Rectal smooth muscle tissue (tissue), 1 donor: ENCODE measurements around the gene THBS1.

Source experiments
- H3K27ac ChIP-seq: one replicate; pipeline ENCODE4 v1.7.0; 2013; ENCODE audit warnings: low read depth, low read length, inconsistent platforms
- H3K27me3 ChIP-seq: one replicate; pipeline ENCODE4 v1.7.0; 2013; ENCODE audit warnings: low read length; ENCODE audit not compliant: control insufficient read depth, insufficient read depth
- H3K36me3 ChIP-seq: one replicate; pipeline ENCODE4 v1.7.0; 2013; ENCODE audit warnings: low read length; ENCODE audit not compliant: control insufficient read depth, insufficient read depth
- H3K4me1 ChIP-seq: one replicate; pipeline ENCODE4 v1.7.0; 2013; ENCODE audit warnings: low read length; ENCODE audit not compliant: control insufficient read depth, insufficient read depth
- H3K4me3 ChIP-seq: one replicate; pipeline ENCODE4 v1.7.0; 2013; ENCODE audit warnings: low read length
- H3K9ac ChIP-seq: one replicate; pipeline ENCODE4 v1.7.0; 2013; ENCODE audit warnings: low read length

The THBS1 gene

DNA sequence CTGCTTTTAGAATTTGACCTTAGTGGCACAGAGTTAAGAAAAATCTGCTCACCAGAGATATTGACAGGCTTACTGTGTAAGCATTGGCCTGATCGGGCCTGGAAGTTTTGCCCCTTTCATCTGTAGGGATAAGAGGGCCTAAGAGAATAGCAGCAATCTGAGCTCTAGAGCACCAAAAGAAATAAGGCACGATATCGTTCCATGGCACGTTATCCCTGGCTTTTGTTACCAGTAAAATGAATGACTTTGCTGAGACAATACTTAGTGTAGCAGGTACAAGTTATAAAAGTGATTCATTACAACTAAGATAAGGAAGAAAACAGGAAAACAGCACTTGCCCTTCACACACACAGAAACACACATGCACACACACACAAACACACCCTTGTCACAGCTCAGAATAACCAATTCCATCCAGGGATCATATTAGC is 5.0 kb downstream of the THBS1 start:
- no peaks in the 10 kb centered on the region for H3K27me3 ChIP-seq
- H3K4me1 ChIP-seq: peaks cover 49% of the 10 kb centered on the region
- H3K9ac ChIP-seq: no peak overlapping the region
- H3K4me3 ChIP-seq: peak overlapping the region; percentile 49
- peak overlapping the region; percentile 64 for H3K27ac ChIP-seq
- peaks cover 70% of the 10 kb centered on the region for H3K36me3 ChIP-seq

DNA sequence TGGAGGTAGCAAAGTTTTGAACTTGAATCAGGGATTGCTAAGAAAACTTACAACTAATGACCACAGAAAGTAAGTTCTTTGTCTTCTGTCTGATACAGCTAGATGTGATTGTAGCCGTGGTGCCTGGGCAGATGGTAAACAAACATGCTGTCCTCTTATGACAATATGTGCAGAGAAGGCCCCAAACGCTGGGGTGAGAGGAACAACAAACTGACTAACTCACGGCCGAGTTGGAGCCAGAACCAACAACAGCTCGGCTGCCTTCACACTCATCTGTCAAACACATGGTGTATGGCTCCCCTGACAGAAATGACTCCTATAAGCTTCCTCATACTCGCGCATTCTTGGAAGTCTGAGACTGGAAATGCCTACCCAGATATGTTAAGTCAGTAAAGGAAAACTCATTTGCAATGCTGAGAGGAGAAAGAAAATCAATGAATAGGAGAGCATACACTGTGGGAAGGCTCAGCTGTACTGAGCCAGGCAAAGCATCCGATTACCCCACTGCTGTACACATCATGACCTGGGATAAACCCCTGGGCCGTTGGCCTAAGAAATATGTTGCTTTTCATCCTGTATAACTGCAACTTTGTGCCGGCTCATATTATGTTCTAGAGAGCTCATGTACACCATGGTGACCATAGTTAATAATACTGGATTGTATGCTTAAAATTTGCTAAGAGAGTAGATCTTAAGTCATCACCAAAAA is 5.7 kb downstream of the THBS1 start:
- peak overlapping the region; percentile 64 for H3K27ac ChIP-seq
- no peaks in the 10 kb centered on the region for H3K27me3 ChIP-seq
- H3K4me1 ChIP-seq: peaks cover 55% of the 10 kb centered on the region
- H3K36me3 ChIP-seq: peaks cover 77% of the 10 kb centered on the region
- H3K9ac ChIP-seq: no peak overlapping the region
- H3K4me3 ChIP-seq: peak overlapping the region; percentile 49

DNA sequence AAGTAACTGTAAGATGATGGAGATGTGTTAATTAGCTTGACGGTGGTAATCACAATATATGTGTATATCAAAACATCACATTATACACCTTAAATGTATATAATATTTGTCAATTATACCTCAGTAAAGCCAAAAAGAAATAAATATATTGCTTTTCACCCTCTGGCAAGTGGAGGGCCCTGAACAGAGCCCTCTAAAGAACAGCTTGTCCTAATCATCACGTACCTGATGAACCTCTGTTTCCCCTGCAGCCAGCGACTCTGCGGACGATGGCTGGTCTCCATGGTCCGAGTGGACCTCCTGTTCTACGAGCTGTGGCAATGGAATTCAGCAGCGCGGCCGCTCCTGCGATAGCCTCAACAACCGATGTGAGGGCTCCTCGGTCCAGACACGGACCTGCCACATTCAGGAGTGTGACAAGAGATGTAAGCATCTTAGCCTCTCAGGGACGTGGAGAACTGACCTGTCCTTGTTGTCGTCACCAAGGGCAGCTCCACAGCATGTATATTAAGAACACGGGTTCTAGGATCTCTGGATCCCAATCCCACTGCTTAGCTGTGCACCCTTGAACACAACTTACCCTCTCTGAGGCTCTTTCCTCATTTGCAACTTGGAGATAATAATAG is 6.3 kb downstream of the THBS1 start:
- peak overlapping the region; percentile 64 for H3K27ac ChIP-seq
- no peak overlapping the region for H3K4me3 ChIP-seq
- peaks cover 73% of the 10 kb centered on the region for H3K36me3 ChIP-seq
- no peak overlapping the region for H3K9ac ChIP-seq
- peaks cover 54% of the 10 kb centered on the region for H3K4me1 ChIP-seq
- H3K27me3 ChIP-seq: no peaks in the 10 kb centered on the region

DNA sequence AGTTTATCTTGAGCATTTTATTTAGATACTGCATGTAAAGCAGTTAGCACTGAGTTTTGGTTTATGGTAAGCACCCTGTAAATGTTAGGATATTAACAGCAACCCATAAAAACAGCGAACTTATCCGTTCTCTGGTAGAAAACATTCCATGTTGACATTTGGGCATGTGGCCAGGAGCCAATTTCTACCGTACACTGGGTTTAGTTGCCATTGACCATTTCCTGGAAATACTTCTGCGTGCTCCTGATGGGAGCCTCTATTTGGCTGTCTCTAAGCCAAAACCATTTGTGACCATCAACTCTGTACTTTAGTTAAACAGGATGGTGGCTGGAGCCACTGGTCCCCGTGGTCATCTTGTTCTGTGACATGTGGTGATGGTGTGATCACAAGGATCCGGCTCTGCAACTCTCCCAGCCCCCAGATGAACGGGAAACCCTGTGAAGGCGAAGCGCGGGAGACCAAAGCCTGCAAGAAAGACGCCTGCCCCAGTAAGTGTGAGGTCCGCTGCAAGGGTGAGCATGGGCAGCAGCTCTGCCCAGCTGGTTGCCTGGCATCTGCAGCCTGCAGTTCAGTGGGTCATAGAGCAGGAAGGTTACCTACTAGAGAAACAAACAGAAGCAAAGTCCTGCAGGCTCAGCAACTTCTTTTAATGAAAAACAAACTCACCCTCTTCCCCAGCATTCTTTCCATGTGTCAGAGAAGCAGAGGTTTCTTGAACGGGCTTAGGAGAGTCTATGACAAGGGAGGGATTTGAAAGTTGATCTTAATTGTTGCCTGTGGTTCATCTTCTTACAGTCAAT is 7.1 kb downstream of the THBS1 start:
- Histone ChIP-seq H3K27me3 (no peaks in the 10 kb centered on the region), H3K4me3 (no peak overlapping the region), H3K36me3 (peaks cover 73% of the 10 kb centered on the region), H3K9ac (no peak overlapping the region), H3K4me1 (peaks cover 47% of the 10 kb centered on the region), H3K27ac (peak overlapping the region; percentile 64)

DNA sequence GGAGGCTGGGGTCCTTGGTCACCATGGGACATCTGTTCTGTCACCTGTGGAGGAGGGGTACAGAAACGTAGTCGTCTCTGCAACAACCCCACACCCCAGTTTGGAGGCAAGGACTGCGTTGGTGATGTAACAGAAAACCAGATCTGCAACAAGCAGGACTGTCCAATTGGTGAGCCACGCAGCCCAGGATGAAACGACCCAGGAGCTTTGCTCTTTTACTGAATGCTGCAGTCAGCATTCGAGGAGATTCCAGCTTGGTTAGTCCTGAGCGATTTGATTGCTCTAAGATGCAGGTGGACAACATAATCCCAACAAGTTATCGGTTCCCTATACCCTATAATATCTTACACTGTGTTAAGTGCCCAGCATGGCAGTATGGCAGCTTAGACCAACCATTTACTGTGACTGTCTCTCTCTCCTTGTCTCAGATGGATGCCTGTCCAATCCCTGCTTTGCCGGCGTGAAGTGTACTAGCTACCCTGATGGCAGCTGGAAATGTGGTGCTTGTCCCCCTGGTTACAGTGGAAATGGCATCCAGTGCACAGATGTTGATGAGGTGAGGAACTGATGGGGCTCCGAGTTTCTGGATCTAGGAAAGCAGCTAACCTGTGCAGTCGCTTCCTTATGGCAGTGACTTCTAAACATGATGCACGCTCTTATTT is 7.8 kb downstream of the THBS1 start:
- Histone ChIP-seq H3K27ac (no peak overlapping the region), H3K9ac (no peak overlapping the region), H3K4me1 (peaks cover 43% of the 10 kb centered on the region), H3K4me3 (no peak overlapping the region), H3K36me3 (peaks cover 77% of the 10 kb centered on the region), H3K27me3 (no peaks in the 10 kb centered on the region)

DNA sequence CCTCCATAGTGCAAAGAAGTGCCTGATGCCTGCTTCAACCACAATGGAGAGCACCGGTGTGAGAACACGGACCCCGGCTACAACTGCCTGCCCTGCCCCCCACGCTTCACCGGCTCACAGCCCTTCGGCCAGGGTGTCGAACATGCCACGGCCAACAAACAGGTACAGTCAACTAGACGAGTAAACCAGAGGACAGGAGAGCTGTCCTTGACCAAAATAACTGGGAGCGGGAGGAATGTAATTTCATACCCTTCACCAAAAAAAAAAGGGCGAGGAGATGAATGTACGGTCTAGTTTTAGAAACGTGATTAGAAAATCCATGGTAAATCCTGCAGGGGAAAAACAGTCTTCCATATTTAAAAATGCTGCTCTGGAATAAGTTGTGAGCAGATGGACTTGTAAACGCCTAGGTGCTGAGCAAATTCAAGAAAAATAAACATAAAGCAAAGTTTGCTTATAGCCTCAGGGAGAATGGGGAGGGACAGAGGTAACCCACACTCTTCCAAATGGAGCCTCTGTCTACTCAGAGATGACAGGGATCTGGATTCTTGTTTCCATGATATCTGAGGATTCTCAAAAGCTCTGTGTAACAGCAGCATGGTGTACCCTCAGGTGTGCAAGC is 8.4 kb downstream of the THBS1 start:
- Histone ChIP-seq H3K4me1 (peaks cover 40% of the 10 kb centered on the region), H3K9ac (no peak overlapping the region), H3K36me3 (peaks cover 77% of the 10 kb centered on the region), H3K27ac (no peak overlapping the region), H3K4me3 (no peak overlapping the region), H3K27me3 (no peaks in the 10 kb centered on the region)

DNA sequence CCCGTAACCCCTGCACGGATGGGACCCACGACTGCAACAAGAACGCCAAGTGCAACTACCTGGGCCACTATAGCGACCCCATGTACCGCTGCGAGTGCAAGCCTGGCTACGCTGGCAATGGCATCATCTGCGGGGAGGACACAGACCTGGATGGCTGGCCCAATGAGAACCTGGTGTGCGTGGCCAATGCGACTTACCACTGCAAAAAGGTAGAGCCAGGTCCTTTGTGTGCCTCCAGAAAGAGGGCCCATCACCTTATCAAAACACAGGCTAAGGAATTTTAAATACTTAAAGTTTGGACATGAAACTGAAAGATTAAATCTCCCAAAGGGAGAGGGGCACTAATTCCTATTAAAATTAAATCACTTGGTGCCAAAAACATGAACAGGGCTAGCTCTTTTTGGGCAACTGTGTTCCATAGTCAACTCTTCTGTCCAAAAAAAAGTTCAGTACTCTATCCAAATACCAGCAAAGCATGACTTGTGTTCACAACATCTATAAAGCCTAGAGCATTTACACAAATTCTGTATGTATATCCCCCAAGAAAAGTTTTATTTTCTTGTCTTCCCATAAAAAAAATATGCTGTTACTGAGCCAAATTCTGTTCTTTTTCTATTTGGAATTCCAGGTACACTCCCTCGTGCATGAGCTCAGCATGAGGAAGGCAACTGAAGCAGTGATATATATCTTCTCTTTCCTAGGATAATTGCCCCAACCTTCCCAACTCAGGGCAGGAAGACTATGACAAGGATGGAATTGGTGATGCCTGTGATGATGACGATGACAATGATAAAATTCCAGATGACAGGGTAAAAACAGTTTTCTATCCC is 9.2 kb downstream of the THBS1 start:
- Histone ChIP-seq H3K27me3 (no peaks in the 10 kb centered on the region), H3K9ac (no peak overlapping the region), H3K36me3 (peaks cover 75% of the 10 kb centered on the region), H3K27ac (no peak overlapping the region), H3K4me1 (peaks cover 36% of the 10 kb centered on the region), H3K4me3 (no peak overlapping the region)

DNA sequence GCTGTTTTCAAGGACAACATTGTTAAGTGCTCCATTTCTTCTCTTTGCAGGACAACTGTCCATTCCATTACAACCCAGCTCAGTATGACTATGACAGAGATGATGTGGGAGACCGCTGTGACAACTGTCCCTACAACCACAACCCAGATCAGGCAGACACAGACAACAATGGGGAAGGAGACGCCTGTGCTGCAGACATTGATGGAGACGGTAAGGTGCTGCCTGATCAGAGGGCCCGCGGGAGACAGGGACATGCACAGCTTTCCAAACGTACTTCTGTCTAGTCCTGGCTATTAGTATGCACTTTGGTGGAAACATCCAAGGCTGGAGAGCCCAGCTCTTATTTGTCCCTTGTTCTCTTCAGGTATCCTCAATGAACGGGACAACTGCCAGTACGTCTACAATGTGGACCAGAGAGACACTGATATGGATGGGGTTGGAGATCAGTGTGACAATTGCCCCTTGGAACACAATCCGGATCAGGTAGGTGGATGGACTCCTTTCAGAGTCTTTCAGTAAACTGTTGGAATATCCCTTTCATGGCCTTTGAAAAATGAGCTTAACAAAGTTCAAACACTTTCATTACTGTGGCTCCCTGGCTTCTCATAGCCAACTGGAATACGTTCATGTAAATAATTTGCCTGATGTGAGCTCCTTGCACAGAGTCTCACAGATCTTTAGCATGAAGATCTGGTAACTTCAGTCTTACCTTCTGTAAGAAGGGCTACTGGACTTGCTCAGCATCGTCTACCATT is 10.4 kb downstream of the THBS1 start:
- no peak overlapping the region for H3K4me3 ChIP-seq
- no peak overlapping the region for H3K9ac ChIP-seq
- H3K27ac ChIP-seq: no peak overlapping the region
- peaks cover 67% of the 10 kb centered on the region for H3K36me3 ChIP-seq
- no peaks in the 10 kb centered on the region for H3K27me3 ChIP-seq
- peaks cover 23% of the 10 kb centered on the region for H3K4me1 ChIP-seq

DNA sequence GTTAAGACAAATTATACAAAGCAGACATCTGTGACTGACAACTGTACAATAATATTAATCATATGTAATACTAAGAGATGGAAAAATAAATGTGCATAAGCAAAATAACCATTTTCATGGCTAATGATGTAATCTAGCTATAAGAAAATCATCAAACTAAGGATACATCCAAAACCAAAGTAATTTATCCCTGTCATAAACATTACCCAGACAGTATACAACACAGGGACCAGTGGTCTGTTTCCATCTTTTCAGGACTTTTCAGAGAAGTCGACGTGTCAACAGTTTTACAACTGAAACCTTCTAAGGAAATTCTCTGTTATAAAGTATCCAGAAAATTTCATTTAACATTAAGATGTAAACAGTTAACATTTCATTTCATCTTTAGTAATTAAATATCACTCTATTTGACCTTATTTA is 11.0 kb downstream of the THBS1 start:
- no peak overlapping the region for H3K27ac ChIP-seq
- H3K9ac ChIP-seq: no peak overlapping the region
- no peaks in the 10 kb centered on the region for H3K27me3 ChIP-seq
- no peak overlapping the region for H3K4me3 ChIP-seq
- H3K4me1 ChIP-seq: peaks cover 18% of the 10 kb centered on the region
- H3K36me3 ChIP-seq: peaks cover 62% of the 10 kb centered on the region

DNA sequence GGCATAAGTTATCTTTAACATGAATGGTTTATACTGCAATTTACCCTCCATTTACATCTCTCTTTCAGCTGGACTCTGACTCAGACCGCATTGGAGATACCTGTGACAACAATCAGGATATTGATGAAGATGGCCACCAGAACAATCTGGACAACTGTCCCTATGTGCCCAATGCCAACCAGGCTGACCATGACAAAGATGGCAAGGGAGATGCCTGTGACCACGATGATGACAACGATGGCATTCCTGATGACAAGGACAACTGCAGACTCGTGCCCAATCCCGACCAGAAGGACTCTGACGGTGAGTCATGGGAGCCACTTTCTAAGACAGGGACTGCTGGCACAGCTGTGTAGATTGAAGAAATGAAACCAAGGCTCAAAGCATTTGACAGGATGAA is 11.6 kb downstream of the THBS1 start:
- peaks cover 13% of the 10 kb centered on the region for H3K4me1 ChIP-seq
- peaks cover 57% of the 10 kb centered on the region for H3K36me3 ChIP-seq
- H3K27me3 ChIP-seq: no peaks in the 10 kb centered on the region
- H3K27ac ChIP-seq: no peak overlapping the region
- H3K9ac ChIP-seq: no peak overlapping the region
- H3K4me3 ChIP-seq: no peak overlapping the region
